CD4-positive, alpha-beta T cell treated with Interleukin-17A for 4 hours (primary cell): Measurements from ENCODE around the gene MRPL10.
"Not testable (repeated sequence)": the region's sequence is repeated elsewhere in the genome, so short reads cannot be mapped to it uniquely, and the experiment has no call there.

Experiments
- DNase-seq: peaks from one replicate; pipeline ENCODE4 v3.0.0-alpha.2; 2020; ENCODE audit warnings: mixed read lengths

The MRPL10 gene

GRCh38 chr17:47789611-47790561, 41.5 kb downstream of the MRPL10 start:
- peak; percentile 46 for DNase-seq

- peak; percentile 14 for DNase-seq
Measured at GRCh38 chr17:47785538-47786123, 45.7 kb downstream of the MRPL10 start.

GRCh38 chr17:47781397-47781796, 49.9 kb downstream of the MRPL10 start:
- DNase-seq: no peak

- no peak for DNase-seq
Measured at GRCh38 chr17:47778184-47778635, 53.1 kb downstream of the MRPL10 start.

GRCh38 chr17:47776330-47777197, 54.8 kb downstream of the MRPL10 start:
- peak; percentile 49 for DNase-seq

- no peak for DNase-seq
Measured at GRCh38 chr17:47774987-47775580, 56.3 kb downstream of the MRPL10 start.

- DNase-seq: no peak
Measured at GRCh38 chr17:47774331-47774730, 57.0 kb downstream of the MRPL10 start.

GRCh38 chr17:47773649-47774048, 57.7 kb downstream of the MRPL10 start:
- not testable (repeated sequence) for DNase-seq
